ENCODE data around the gene PHACTR1.

DNA sequence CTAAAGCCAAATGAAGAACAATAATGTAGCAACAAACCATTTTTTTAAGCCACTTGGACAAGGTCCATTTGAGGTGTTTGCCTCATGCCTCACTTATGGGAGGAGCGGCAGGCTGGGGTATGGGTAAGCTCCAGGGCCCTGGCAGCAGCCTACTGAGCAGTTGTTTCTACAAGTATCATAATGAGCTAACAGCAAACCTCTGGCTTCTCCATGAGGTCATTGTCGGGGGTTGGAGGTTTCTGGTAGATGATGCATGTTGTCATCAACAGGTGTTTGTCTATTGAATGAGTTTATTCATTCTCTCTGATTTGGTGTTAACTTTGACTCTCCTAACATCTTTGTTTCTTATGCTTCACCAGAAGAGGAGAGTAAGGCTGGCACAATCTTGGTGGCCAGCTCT, 461.1 kb downstream of the PHACTR1 start:
- TF ChIP-seq POLR2A (IDR thresholded peaks at IDR 0.05): no peak
- TF ChIP-seq, protein P1, sequence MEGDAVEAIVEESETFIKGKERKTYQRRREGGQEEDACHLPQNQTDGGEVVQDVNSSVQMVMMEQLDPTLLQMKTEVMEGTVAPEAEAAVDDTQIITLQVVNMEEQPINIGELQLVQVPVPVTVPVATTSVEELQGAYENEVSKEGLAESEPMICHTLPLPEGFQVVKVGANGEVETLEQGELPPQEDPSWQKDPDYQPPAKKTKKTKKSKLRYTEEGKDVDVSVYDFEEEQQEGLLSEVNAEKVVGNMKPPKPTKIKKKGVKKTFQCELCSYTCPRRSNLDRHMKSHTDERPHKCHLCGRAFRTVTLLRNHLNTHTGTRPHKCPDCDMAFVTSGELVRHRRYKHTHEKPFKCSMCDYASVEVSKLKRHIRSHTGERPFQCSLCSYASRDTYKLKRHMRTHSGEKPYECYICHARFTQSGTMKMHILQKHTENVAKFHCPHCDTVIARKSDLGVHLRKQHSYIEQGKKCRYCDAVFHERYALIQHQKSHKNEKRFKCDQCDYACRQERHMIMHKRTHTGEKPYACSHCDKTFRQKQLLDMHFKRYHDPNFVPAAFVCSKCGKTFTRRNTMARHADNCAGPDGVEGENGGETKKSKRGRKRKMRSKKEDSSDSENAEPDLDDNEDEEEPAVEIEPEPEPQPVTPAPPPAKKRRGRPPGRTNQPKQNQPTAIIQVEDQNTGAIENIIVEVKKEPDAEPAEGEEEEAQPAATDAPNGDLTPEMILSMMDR (IDR thresholded peaks at IDR 0.05): no peak
